Measurements from ENCODE around the gene ADD2. TPM values are rescaled to one million over a fixed set of nuclear protein-coding genes. Genes with fewer than 3 reads are reported as not detected.
"Not testable (repeated sequence)": the region's sequence is repeated elsewhere in the genome, so short reads cannot be mapped to it uniquely, and the experiment has no call there.

ADD2 gene
- polyA plus RNA-seq, 6 donors from 2014 or later = 1.9 to 12.5 (median 4.9) TPM

DNA sequence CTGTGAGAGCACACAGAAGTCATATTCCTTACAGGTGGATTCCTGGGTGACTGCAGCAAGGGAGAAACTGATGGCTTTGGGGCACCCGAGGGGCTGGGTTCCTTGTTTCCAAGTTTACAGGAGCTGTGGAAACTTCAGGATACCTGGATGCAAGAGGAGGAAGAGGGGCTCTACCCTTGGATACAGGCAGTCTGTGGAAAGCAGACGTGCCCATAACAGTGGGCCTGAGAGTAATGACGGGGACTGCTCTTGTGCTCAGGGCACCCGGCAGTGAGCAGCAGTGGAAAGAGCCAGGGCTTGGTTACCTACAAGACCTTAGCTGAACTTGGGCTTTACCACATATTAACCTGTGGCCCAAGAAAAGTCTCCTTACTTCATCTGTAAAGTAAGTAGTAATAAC is 112.2 kb downstream of the ADD2 start:
- peaks cover 6 to 11% of the 10 kb centered on the region in 2 donors for H3K36me3 Mint-ChIP-seq
- no peak overlapping the region for H3K27ac Mint-ChIP-seq
- peaks cover 0 to 3% (median 0%) of the 10 kb centered on the region in 3 donors for H3K4me1 Mint-ChIP-seq
- DNase-seq (no peak), ATAC-seq (ENCODE audit: low read depth in 2 of 2) (no peak)
- H3K27me3 Mint-ChIP-seq = peaks cover 32 to 48% (median 44%) of the 10 kb centered on the region in 3 donors
- no peak overlapping the region for H3K4me3 Mint-ChIP-seq
- H3K9me3 Mint-ChIP-seq = peaks cover 0 to 8% (median 0%) of the 10 kb centered on the region in 7 donors

DNA sequence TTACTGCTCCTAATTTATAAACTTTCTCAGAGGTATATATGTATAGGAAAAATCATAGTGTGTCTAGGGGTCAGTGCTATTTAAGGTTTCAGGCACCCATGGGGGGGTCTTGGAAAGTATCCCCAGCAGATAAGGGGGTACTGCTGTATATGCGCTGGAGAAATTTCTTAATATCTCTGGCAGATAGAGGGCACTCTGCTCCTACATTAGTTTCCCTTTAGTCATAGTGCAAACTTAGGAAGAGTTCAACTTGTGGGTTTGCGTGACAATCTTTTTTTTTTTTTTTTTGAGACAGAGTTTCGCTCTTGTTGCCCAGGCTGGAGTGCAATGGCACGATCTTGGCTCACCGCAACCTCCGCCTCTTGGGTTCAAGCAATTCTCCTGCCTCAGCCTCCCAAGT is 112.8 kb downstream of the ADD2 start:
- not testable (repeated sequence) for H3K4me1 Mint-ChIP-seq, H3K9me3 Mint-ChIP-seq, DNase-seq, H3K4me3 Mint-ChIP-seq
- Mint-ChIP-seq H3K27me3 (peaks cover 32 to 48% (median 48%) of the 10 kb centered on the region in 3 donors), H3K27ac (peak overlapping the region in 1 of 6 donors; percentile 51), H3K36me3 (peaks cover 6 to 11% of the 10 kb centered on the region in 2 donors)
- peak in 1 of 2 donors; percentile 32 for ATAC-seq (ENCODE audit: low read depth in 2 of 2)

DNA sequence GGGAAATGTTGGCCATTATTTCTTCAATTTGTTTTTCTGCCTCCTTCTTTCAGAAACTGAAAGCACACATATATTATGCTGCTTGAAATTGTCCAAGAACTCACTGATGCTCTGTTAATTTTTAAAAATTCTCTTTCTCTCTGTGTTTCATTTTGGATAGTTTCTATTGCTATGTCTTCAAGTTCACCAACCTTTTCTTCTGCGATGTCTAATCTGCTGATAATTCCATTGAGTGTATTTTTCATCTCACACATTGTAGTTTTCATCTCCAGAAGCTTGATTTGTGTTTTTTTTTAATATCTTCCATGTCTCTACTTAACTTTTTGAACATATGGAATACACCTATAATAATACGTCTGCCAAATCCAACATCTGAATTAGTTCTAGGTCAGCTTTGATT is 116.3 kb downstream of the ADD2 start:
- peaks cover 42 to 60% (median 57%) of the 10 kb centered on the region in 3 donors for H3K27me3 Mint-ChIP-seq
- peaks cover 0 to 3% (median 0%) of the 10 kb centered on the region in 3 donors for H3K4me1 Mint-ChIP-seq
- H3K4me3 Mint-ChIP-seq = no peak overlapping the region
- H3K27ac Mint-ChIP-seq = no peak overlapping the region
- peaks cover 6 to 11% of the 10 kb centered on the region in 2 donors for H3K36me3 Mint-ChIP-seq
- no peak for DNase-seq
- ATAC-seq (ENCODE audit: low read depth in 2 of 2) = no peak
- peaks cover 0 to 8% (median 0%) of the 10 kb centered on the region in 7 donors for H3K9me3 Mint-ChIP-seq

DNA sequence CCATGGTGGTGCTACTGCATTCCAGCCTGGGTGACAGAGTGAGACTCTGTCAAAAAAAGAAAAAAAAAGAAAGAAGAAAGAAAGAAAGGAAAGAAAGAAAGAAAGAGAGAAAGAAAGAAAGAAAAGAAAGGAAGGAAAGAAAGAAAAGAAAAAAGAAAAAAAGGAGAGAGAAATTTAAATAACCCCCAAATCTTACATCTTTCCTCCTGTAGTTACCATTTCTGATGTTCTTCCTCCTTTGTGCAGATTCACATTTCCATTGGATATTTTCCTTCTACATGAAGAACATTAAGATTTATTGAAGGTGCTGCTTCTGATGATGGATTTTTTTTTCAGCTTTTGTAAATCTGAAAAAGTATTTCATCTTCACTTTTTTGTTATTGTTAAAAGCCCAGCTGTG is 117.0 kb downstream of the ADD2 start:
- Mint-ChIP-seq H3K9me3 (peaks cover 0 to 8% (median 0%) of the 10 kb centered on the region in 7 donors), H3K27me3 (peaks cover 42 to 54% (median 50%) of the 10 kb centered on the region in 3 donors), H3K4me3 (no peak overlapping the region), H3K36me3 (peaks cover 6 to 11% of the 10 kb centered on the region in 2 donors), H3K4me1 (peaks cover 0 to 3% (median 0%) of the 10 kb centered on the region in 3 donors), H3K27ac (peak overlapping the region in 1 of 6 donors; percentile 66)
- DNase-seq = no peak
- ATAC-seq (ENCODE audit: low read depth in 2 of 2) = no peak

DNA sequence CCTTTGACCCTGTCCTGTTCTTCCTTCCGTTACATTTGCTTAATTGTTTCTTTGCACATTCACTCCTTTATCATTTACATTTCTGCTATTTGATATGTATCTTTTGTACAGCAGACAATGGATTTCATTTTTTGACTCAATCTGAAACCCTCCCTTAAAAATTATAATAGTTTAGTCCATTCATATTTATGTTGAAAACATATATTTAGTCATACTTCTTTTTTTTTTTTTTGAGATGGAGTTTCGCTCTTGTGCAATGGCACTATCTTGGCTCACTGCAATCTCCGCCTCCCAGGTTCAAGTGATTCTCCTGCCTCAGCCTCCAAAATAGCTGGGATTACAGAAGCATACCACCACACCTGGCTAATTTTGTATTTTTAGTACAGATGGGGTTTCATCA is 119.0 kb downstream of the ADD2 start:
- H3K27me3 Mint-ChIP-seq = peaks cover 34 to 46% (median 38%) of the 10 kb centered on the region in 3 donors
- H3K9me3 Mint-ChIP-seq = peaks cover 0 to 8% (median 0%) of the 10 kb centered on the region in 7 donors
- H3K27ac Mint-ChIP-seq = peak overlapping the region in 1 of 6 donors; percentile 56
- H3K4me1 Mint-ChIP-seq = no peaks in the 10 kb centered on the region
- DNase-seq (no peak), ATAC-seq (ENCODE audit: low read depth in 2 of 2) (no peak)
- no peak overlapping the region for H3K4me3 Mint-ChIP-seq
- H3K36me3 Mint-ChIP-seq = peaks cover 6 to 11% of the 10 kb centered on the region in 2 donors

DNA sequence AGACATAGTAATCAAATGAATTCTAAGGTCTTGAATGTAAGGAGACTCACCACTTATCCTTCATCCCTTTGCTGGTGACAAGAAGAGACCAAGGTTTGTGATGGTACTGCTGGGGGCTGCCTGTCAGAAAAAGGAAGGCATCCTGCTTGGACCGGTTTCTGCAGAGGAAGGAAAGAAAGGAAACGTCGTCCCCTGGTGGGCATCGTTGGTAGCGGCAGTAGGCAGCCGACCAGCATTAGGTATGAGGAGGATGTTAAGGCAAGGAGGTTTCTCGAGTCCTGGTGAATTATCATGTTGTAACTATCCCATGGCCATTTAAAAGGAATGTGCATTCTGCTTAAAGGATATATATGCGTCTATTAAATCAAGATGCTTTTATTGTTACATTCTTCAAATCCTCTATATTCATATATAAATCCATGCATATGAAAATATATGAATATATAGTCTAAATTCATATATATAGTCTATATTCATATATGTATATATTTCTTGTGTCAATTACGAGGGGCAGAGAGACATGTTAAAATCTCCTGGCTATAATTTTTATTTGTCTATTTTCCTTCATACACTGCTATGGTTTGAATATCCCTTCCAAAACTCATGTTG is 120.0 kb downstream of the ADD2 start:
- H3K9me3 Mint-ChIP-seq = peaks cover 0 to 8% (median 0%) of the 10 kb centered on the region in 7 donors
- DNase-seq (peak; percentile 48), ATAC-seq (ENCODE audit: low read depth in 2 of 2) (peak; percentile 66 to 73)
- peak overlapping the region in 1 of 6 donors; percentile 86 for H3K27ac Mint-ChIP-seq
- H3K27me3 Mint-ChIP-seq = peaks cover 31 to 42% (median 33%) of the 10 kb centered on the region in 3 donors
- H3K4me1 Mint-ChIP-seq = no peaks in the 10 kb centered on the region
- H3K36me3 Mint-ChIP-seq = peaks cover 6 to 11% of the 10 kb centered on the region in 2 donors
- no peak overlapping the region for H3K4me3 Mint-ChIP-seq

DNA sequence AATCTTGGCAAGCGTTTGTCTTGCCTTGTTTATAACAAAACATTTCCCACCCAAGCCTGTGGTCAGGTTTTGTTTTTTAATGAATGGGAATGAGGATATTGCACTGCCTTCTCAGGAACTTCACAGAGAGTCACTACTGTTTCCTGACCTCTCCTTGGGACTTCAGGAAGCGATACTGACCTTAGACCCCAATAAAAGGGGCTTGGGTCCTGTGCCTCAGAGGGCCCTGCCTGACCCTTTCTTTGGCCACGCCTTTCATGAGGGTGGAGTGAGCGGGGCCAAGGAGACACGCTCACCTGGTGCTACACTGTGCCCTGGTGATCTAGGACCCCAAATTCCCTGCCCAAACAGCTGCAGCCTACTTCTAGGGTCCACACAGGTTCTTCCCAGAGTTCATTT is 121.6 kb downstream of the ADD2 start:
- no peaks in the 10 kb centered on the region for H3K4me1 Mint-ChIP-seq
- peaks cover 2 to 4% of the 10 kb centered on the region in 2 donors for H3K36me3 Mint-ChIP-seq
- H3K27ac Mint-ChIP-seq = no peak overlapping the region
- ATAC-seq (ENCODE audit: low read depth in 2 of 2) (no peak), DNase-seq (no peak)
- H3K9me3 Mint-ChIP-seq = peaks cover 0 to 3% (median 0%) of the 10 kb centered on the region in 7 donors
- H3K27me3 Mint-ChIP-seq = peaks cover 19 to 34% (median 21%) of the 10 kb centered on the region in 3 donors
- H3K4me3 Mint-ChIP-seq = no peak overlapping the region

DNA sequence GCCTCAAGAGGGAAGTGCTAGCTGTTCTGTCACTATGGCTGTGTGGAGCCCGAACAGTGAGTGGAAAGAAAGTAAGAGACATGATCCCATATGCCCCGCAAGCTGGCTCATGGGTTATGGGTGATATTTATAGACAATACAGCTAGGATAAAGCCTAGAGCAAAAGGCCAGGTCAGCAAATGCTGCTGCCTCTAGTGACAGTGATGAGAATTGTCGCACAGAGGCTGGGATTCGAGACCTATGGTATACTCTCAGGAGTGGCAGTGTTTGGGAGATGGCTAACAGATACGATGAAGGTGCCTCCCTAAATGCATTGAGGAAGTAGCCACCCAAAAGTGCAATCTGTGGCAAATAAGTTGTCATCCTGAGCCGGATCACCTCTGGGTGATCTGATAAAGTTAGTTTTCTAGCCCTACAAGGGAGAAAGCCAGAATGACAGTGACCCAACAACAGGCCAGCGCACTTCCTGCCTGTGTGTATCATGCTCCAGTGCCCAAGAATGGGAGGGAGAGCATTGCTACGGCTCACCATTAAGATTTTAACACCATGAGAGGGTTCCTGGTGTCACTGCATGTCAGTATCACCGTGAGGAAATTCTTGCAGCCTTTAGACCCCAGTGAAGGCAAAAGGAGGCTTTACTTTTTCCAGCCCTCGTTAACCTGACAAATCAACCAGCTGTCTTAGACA is 122.1 kb downstream of the ADD2 start:
- DNase-seq (no peak), ATAC-seq (ENCODE audit: low read depth in 2 of 2) (no peak)
- no peaks in the 10 kb centered on the region for H3K9me3 Mint-ChIP-seq
- no peaks in the 10 kb centered on the region for H3K4me1 Mint-ChIP-seq
- peaks cover 16 to 36% (median 18%) of the 10 kb centered on the region in 3 donors for H3K27me3 Mint-ChIP-seq
- no peaks in the 10 kb centered on the region for H3K36me3 Mint-ChIP-seq
- H3K27ac Mint-ChIP-seq = no peak overlapping the region
- H3K4me3 Mint-ChIP-seq = no peak overlapping the region

DNA sequence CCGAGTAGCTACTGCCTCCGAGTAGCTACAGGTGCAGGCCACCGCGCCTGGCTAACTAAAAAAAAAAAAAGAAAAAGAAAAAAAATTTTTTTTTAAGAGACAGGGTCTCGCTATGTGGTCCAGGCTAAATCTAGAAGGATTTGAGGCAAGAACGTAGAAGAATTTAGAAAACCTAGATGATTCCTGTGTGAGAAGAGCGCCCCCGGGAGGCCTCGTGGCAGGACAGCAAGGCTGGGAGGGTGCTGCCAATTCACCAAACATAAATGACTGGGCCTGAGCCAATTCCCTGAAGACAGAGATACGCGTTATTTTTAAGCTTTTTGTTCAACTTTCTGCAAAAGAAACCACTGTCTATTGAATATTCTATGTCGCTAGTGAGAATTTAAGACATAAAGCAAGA is 124.3 kb downstream of the ADD2 start:
- Mint-ChIP-seq H3K4me1 (no peaks in the 10 kb centered on the region), H3K27ac (no peak overlapping the region), H3K4me3 (peak overlapping the region in 1 of 8 donors; percentile 62), H3K36me3 (no peaks in the 10 kb centered on the region), H3K9me3 (peaks cover 0 to under 1% (median 0%) of the 10 kb centered on the region in 7 donors), H3K27me3 (peaks cover 14 to 37% (median 22%) of the 10 kb centered on the region in 3 donors)
- DNase-seq (no peak), ATAC-seq (ENCODE audit: low read depth in 2 of 2) (no peak)

DNA sequence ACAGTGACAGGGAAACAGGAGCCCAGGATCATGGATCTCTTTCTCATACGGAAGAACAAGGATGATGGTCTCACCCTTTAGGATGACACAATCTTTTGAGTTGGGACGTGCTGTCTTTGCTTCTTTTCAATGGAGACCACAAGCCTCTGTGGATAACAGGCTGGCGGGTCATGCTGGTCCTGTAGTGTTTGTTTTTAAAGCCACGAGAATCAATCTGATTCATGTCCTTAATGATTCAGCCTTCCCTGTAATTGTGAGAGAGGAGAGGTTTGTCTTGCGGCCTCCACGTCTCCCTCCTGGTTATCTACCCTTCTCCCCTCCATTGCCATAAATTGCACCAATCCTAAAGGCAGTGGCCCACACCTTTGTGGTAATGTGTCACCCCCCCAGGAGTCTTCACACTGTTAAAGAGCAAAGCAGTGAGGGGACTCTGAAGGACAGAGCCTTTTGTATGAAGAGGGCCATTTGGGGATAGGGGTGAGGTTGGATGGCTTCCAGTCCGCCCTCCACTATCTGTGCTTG is 126.7 kb downstream of the ADD2 start:
- H3K4me3 Mint-ChIP-seq = no peak overlapping the region
- no peaks in the 10 kb centered on the region for H3K36me3 Mint-ChIP-seq
- H3K27ac Mint-ChIP-seq = no peak overlapping the region

DNA sequence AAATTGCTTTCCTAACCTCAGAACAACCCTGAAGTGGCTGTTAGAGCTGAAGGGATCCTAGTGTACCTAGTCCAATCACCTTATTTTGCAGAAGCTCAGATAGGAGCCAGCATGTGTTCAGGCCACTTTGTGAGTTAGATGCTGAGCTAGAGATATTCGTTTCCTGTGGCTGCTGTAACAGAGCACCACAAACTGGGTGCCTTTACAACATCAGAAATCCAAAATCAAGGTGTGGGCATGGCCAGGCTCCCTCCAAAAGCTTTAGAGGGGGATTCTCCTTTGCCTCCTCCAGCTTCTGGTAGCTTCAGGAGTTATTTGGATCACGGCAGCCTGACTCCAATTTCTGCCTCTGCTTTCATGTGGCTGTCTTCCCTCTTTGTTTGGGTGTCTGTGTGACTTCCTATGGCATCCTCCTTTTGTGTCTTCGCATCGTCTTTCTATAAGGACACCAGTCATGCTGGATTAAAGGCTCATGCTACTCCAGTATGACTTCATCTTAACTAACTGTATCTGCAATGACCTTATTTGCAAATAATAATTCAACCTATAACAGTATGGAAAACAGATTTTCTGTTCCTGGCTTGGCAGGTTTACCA is 128.1 kb downstream of the ADD2 start:
- H3K36me3 Mint-ChIP-seq = no peaks in the 10 kb centered on the region
- ATAC-seq (ENCODE audit: low read depth in 2 of 2) (no peak), DNase-seq (no peak)
- H3K27me3 Mint-ChIP-seq = peaks cover 16 to 37% (median 28%) of the 10 kb centered on the region in 3 donors
- peaks cover 0 to 4% (median 0%) of the 10 kb centered on the region in 3 donors for H3K4me1 Mint-ChIP-seq
- no peak overlapping the region for H3K27ac Mint-ChIP-seq
- peaks cover 0 to 10% (median 5%) of the 10 kb centered on the region in 7 donors for H3K9me3 Mint-ChIP-seq
- H3K4me3 Mint-ChIP-seq = no peak overlapping the region

More for the DNA sequence above, 126.7 kb downstream of the ADD2 start:
- ATAC-seq (ENCODE audit: low read depth in 2 of 2) = no peak
- H3K27me3 Mint-ChIP-seq = peaks cover 16 to 40% (median 28%) of the 10 kb centered on the region in 3 donors
- no peaks in the 10 kb centered on the region for H3K4me1 Mint-ChIP-seq
- no peak for DNase-seq
- H3K9me3 Mint-ChIP-seq = peaks cover 0 to 10% (median 5%) of the 10 kb centered on the region in 7 donors

DNA sequence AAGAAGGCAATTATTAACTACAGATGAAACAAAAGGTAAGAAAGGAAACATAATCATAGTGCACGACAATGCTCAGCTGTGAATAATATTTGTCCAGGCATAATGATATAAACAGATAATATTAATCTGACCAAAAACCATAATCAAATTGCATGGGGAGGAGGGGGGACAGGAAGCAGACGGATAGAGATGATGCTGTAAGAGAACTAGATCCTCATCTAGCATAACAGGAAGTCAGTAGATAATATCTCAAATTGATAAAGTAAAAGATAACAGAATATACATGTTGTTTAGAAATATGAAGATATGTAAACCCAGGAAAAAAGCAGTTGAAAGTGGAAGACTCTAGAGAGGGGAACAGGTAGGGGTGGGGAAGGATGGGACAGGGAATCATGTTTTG is 129.4 kb downstream of the ADD2 start:
- ATAC-seq (ENCODE audit: low read depth in 2 of 2) (no peak), DNase-seq (no peak)
- peaks cover 12 to 37% (median 32%) of the 10 kb centered on the region in 3 donors for H3K27me3 Mint-ChIP-seq
- H3K36me3 Mint-ChIP-seq = peaks cover 2 to 4% of the 10 kb centered on the region in 2 donors
- H3K4me3 Mint-ChIP-seq = no peak overlapping the region
- peaks cover 0 to 17% (median 5%) of the 10 kb centered on the region in 7 donors for H3K9me3 Mint-ChIP-seq
- no peak overlapping the region for H3K27ac Mint-ChIP-seq
- peaks cover 0 to 4% (median 0%) of the 10 kb centered on the region in 3 donors for H3K4me1 Mint-ChIP-seq

DNA sequence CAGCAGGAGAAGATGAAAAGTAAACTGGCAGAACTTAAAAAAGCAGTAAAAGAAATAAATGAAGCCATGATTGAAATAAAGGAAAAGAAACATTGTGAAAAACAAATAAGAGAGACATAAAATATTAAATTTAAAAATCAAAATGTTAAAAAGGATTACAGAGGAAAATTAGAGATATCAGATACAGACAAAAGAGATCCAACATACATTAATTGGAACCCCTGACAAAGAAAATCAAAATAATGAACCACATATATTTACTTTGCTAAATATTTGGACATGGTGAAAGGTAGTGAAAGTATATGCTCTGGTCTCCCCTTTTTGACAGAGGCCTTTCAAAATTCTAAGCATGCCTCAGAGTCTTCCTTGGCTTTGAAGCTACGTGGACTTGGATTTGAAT is 134.5 kb downstream of the ADD2 start:
- Mint-ChIP-seq H3K27ac (peak overlapping the region in 1 of 6 donors; percentile 54), H3K4me1 (peaks cover 0 to 4% (median 0%) of the 10 kb centered on the region in 3 donors), H3K36me3 (peaks cover 8 to 16% of the 10 kb centered on the region in 2 donors), H3K27me3 (peaks cover 22 to 50% (median 43%) of the 10 kb centered on the region in 3 donors), H3K9me3 (peaks cover 5 to 26% (median 14%) of the 10 kb centered on the region in 7 donors), H3K4me3 (no peak overlapping the region)
- DNase-seq = no peak
- ATAC-seq (ENCODE audit: low read depth in 2 of 2) = no peak
